SK-N-SH treated with all-trans-retinoic acid at 6 μM for 48 hours (cell line): ENCODE measurements around the gene AGMO.

Source experiments
- BACH2 ChIP-seq: fragments of 250-450 bp; sonication (Bioruptor Pico); IDR thresholded peaks from 2 replicates; pipeline ENCODE4 v1.9.0; 2021; ENCODE audit warnings: mild to moderate bottlenecking, borderline replicate concordance
- PATZ1 ChIP-seq: fragments of 250-450 bp; sonication (Bioruptor Pico); IDR thresholded peaks from 2 replicates; pipeline ENCODE4 v1.8.0; 2020; ENCODE audit warnings: mild to moderate bottlenecking, moderate library complexity, borderline replicate concordance
- RARB ChIP-seq: fragments of 250-450 bp; sonication (Bioruptor Pico); IDR thresholded peaks from 2 replicates; pipeline ENCODE4 v1.8.0; 2021; ENCODE audit warnings: mild to moderate bottlenecking, moderate library complexity
- TOX ChIP-seq: fragments of 250-450 bp; sonication (Bioruptor Pico); IDR thresholded peaks from 2 replicates; pipeline ENCODE4 v1.8.0; 2021; ENCODE audit warnings: mild to moderate bottlenecking, moderate library complexity, borderline replicate concordance
- ZC3H10 ChIP-seq: fragments of 250-450 bp; sonication (Bioruptor Pico); IDR thresholded peaks from 2 replicates; pipeline ENCODE4 v1.5.1; 2021; ENCODE audit warnings: mild to moderate bottlenecking, moderate library complexity
- ZFP3 ChIP-seq: fragments of 250-450 bp; sonication (Bioruptor Pico); IDR thresholded peaks from 2 replicates; pipeline ENCODE4 v1.5.0; 2020; ENCODE audit warnings: mild to moderate bottlenecking, moderate library complexity

GRCh38 chr7:15607529-15608210, 45.9 kb upstream of the AGMO start:
- TF ChIP-seq BACH2 (CRISPR knock-in tag) (no peak), PATZ1 (no peak), ZFP3 (no peak), ZC3H10 (CRISPR knock-in tag) (no peak), TOX (CRISPR knock-in tag) (no peak), RARB (CRISPR knock-in tag) (no peak)
